A673 (cell line): ENCODE results near the gene BTBD9.

ENCODE experiments used
- EZH2 ChIP-seq: fragments of 200-600 bp; sonication (generic); IDR thresholded peaks from 2 replicates; pipeline ENCODE4 v1.6.1; 2017; ENCODE audit warnings: borderline replicate concordance, low read depth, mild to moderate bottlenecking, mixed read lengths, antibody characterized with exemption, low read length; ENCODE audit not compliant: poor library complexity, severe bottlenecking
- TF ChIP-seq, protein P1 (sequence below): fragments of 300-800, 200-600 bp; sonication (generic); conservative IDR thresholded peaks from 2 replicates; pipeline ENCODE4 v1.5.1; 2017; ENCODE audit warnings: low read depth, mild to moderate bottlenecking, antibody characterized with exemption, low read length, moderate library complexity, mixed read lengths

DNA sequence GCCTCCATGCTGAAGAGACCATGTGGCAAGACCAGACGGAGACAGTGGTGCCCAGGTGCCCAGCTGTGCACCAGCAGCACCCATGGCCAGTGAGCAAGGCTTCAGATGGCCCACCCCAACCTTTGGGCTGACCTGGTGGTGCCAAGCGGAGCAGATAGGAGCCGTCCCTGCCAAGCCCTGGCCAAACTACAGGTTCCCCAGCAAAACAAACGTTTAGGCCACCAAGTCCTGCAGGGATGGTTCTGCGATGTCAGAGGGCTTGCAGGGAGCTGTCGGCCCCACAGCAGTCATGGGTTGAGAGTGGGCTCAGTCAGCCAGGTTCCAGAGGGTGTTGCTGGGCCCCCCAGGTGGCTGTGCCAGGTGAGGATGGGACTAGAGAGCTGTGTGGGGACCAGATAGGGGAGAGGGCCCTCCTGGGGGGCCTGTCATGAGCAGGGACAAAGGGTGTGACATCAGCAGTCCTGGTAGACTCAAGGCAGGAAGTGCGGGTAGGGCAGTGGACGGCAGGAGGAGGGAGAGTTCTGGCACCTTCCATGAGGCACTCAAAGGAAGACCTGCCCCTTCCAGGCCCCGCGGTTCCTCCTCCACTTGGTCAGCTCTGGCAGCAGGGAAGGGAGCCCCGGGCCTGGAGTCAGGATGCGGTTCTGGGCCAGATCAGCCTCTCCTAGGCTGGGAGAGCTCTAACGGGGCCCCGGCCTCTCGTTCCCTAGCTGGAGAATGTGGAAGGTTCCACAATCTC is 477.8 kb downstream of the BTBD9 start:
- TF ChIP-seq, protein P1, sequence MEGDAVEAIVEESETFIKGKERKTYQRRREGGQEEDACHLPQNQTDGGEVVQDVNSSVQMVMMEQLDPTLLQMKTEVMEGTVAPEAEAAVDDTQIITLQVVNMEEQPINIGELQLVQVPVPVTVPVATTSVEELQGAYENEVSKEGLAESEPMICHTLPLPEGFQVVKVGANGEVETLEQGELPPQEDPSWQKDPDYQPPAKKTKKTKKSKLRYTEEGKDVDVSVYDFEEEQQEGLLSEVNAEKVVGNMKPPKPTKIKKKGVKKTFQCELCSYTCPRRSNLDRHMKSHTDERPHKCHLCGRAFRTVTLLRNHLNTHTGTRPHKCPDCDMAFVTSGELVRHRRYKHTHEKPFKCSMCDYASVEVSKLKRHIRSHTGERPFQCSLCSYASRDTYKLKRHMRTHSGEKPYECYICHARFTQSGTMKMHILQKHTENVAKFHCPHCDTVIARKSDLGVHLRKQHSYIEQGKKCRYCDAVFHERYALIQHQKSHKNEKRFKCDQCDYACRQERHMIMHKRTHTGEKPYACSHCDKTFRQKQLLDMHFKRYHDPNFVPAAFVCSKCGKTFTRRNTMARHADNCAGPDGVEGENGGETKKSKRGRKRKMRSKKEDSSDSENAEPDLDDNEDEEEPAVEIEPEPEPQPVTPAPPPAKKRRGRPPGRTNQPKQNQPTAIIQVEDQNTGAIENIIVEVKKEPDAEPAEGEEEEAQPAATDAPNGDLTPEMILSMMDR = no peak
- no peak for TF ChIP-seq EZH2
